CD8-positive, alpha-beta memory T cell (primary cell): ENCODE measurements around the gene DCLK2. TPM values are rescaled to one million over a fixed set of nuclear protein-coding genes. Genes with fewer than 3 reads are reported as not detected.
A peak's percentile ranks its signal among the peaks of the same experiment; 100 is the strongest.

Experiments
- CTCF ChIA-PET: fragments of 350-600 bp; sonication (Branson Sonifier 250); formaldehyde crosslinking; loops from one replicate; lab custom pipeline; 2021; ENCODE audit warnings: antibody characterized with exemption; lab: Charles Lee
- POLR2A ChIA-PET: fragments of 350-600 bp; sonication (Branson Sonifier 250); formaldehyde crosslinking; loops from one replicate; lab custom pipeline; 2021; ENCODE audit warnings: antibody characterized with exemption; lab: Charles Lee
- DNase-seq, 5 donors: peaks; one replicate each; pipeline versions ENCODE4 v3.0.0 to v3.0.0-alpha.2; 2020 to 2022; ENCODE audit warnings: mixed read lengths in 1 of 5
- H3K27ac ChIP-seq: one replicate; pipeline ENCODE4 v1.7.0; 2013; ENCODE audit warnings: low read depth, mild to moderate bottlenecking, low read length, moderate library complexity
- H3K27me3 ChIP-seq: 2 replicates; pipeline ENCODE4 v1.7.0; 2013; ENCODE audit warnings: low read length, mild to moderate bottlenecking; ENCODE audit not compliant: insufficient read depth, poor library complexity, severe bottlenecking
- H3K36me3 ChIP-seq: 2 replicates; pipeline ENCODE4 v1.7.0; 2013; ENCODE audit warnings: mild to moderate bottlenecking, low read length, moderate library complexity; ENCODE audit not compliant: insufficient read depth
- H3K4me1 ChIP-seq: 2 replicates; pipeline ENCODE4 v1.7.0; 2013; ENCODE audit warnings: mild to moderate bottlenecking, low read length, moderate library complexity; ENCODE audit not compliant: insufficient read depth
- H3K4me3 ChIP-seq: 2 replicates; pipeline ENCODE4 v1.7.0; 2013; ENCODE audit warnings: mild to moderate bottlenecking, low read length
- H3K9me3 ChIP-seq: 2 replicates; pipeline ENCODE4 v1.7.0; 2013; ENCODE audit warnings: mild to moderate bottlenecking, low read length
- H3K27ac Mint-ChIP-seq, 8 donors: one replicate each; pipeline ENCODE4 v1.8.0; 2020 to 2021; ENCODE audit warnings: mixed read lengths in 8 of 8, mild to moderate bottlenecking in 6 of 8, inconsistent platforms in 3 of 8, moderate library complexity in 3 of 8
- H3K27me3 Mint-ChIP-seq, 2 donors: one replicate each; pipeline ENCODE4 v1.8.0; 2020 to 2021; ENCODE audit warnings: mixed read lengths in 2 of 2, mild to moderate bottlenecking in 1 of 2, moderate library complexity in 1 of 2
- H3K36me3 Mint-ChIP-seq, 3 donors: one replicate each; pipeline ENCODE4 v1.8.0; 2020 to 2021; ENCODE audit warnings: mixed read lengths in 3 of 3, inconsistent platforms in 1 of 3, mild to moderate bottlenecking in 1 of 3
- H3K4me1 Mint-ChIP-seq, 3 donors: one replicate each; pipeline ENCODE4 v1.8.0; 2020 to 2021; ENCODE audit warnings: mixed read lengths in 3 of 3, inconsistent platforms in 1 of 3, mild to moderate bottlenecking in 1 of 3
- H3K4me3 Mint-ChIP-seq, 7 donors: one replicate each; pipeline ENCODE4 v1.8.0; 2020 to 2021; ENCODE audit warnings: mixed read lengths in 7 of 7, mild to moderate bottlenecking in 6 of 7, moderate library complexity in 4 of 7, inconsistent platforms in 2 of 7
- H3K9me3 Mint-ChIP-seq, 5 donors: one replicate each; pipeline ENCODE4 v1.8.0; 2020 to 2022; ENCODE audit warnings: mixed read lengths in 5 of 5, mild to moderate bottlenecking in 3 of 5, moderate library complexity in 2 of 5, inconsistent platforms in 1 of 5
- polyA plus RNA-seq: library from polyadenylated mRNA; unstranded; fragments of 300-500 nt; fragmentation: Illumina TruSeq; gene quantifications from one replicate; pipeline ENCODE4 v1.2.3, GENCODE V29; 2021
- total RNA-seq, 2 experiments: library from RNA; stranded (reverse); gene quantifications; one replicate each; pipeline ENCODE4 v1.2.3, GENCODE V29; 2021

Gene DCLK2
- total and polyA plus RNA-seq, 3 experiments from 2014 or later = not detected

DNA sequence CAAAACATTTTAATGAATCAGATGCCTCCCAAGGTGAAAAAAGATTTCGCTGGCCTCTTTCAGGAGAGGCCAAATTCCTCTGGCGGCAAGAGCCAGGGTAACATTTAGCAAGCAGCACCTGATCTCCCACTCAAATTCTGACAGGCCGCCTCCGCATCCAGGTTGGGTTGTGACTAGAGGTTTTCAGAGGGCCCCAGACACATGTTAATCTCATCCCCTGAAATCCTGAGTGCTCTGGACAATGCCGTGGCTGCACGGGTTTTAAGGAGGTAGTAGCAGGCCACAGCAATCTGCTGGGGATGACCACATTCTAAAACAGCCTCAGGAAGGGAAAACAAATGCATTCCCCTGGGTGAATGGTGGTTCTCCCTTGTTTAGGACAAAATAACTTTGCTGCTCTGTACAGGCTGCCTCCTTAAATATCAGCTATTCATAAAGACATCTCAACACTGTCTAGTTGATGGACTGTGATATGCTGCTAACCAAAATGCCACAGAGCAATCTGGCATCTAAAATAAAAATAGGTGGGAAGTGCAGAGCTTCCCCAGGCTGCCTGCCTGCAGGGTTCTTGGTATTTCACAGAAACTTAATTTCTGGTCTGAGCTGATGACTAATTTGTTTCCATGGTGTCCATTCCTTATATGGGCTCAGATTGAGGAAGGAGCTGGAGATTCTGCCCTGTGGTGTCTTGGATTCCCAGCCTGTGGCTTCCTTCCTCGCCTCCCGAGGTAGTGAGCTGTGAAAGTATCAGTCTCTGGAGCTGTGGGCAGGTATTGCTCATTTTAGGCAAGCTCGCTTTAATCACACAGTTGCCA is 202.0 kb downstream of the DCLK2 start:
- H3K36me3 Mint-ChIP-seq = peaks cover 54 to 94% (median 67%) of the 10 kb centered on the region in 3 donors
- H3K9me3 ChIP-seq = no peaks in the 10 kb centered on the region
- H3K4me1 ChIP-seq = no peaks in the 10 kb centered on the region
- POLR2A ChIA-PET = no interaction called here
- H3K27ac ChIP-seq = no peak overlapping the region
- no peak overlapping the region for H3K27ac Mint-ChIP-seq
- no peaks in the 10 kb centered on the region for H3K27me3 Mint-ChIP-seq
- H3K4me3 Mint-ChIP-seq = no peak overlapping the region
- peaks cover 5% of the 10 kb centered on the region for H3K36me3 ChIP-seq
- DNase-seq = no peak
- peaks cover 0 to 1% (median 0%) of the 10 kb centered on the region in 3 donors for H3K4me1 Mint-ChIP-seq
- CTCF ChIA-PET = interaction anchor here (2.0 kb wide), 1 partner anchor 15 kb away, joined by 4 read pairs; no protein-coding TSS in a partner anchor
- peaks cover 0 to 9% (median 7%) of the 10 kb centered on the region in 5 donors for H3K9me3 Mint-ChIP-seq
- no peak overlapping the region for H3K4me3 ChIP-seq
- no peaks in the 10 kb centered on the region for H3K27me3 ChIP-seq

DNA sequence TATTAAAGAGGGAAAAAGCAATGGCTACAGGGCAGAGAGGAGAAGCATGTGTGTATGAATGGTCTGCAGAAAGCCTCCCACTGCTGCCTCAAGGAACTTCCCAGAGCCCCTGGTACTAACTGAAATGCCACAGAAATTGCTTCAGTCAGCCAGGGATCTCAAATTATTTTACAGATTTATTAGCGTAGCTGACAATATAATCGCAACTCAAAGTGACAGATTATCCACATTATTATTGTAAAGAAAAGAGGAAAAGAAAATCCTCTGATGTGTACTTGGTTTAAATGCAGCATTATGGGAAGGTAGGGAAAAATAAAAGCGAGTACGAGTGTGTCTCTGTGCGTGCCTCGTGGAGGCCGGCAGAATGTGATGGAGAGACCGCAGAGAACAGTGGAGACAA is 202.7 kb downstream of the DCLK2 start:
- H3K36me3 ChIP-seq = peaks cover 5% of the 10 kb centered on the region
- H3K4me3 Mint-ChIP-seq = no peak overlapping the region
- no peaks in the 10 kb centered on the region for H3K9me3 ChIP-seq
- ChIA-PET CTCF (interaction anchor here (2.0 kb wide), 1 partner anchor 14 kb away, joined by 4 read pairs; no protein-coding TSS in a partner anchor), POLR2A (no interaction called here)
- H3K9me3 Mint-ChIP-seq = peaks cover 0 to 9% (median 7%) of the 10 kb centered on the region in 5 donors
- H3K27ac Mint-ChIP-seq = no peak overlapping the region
- no peaks in the 10 kb centered on the region for H3K4me1 ChIP-seq
- peaks cover 0 to 1% (median 0%) of the 10 kb centered on the region in 3 donors for H3K4me1 Mint-ChIP-seq
- H3K27me3 ChIP-seq = no peaks in the 10 kb centered on the region
- H3K27ac ChIP-seq = no peak overlapping the region
- no peak for DNase-seq
- H3K36me3 Mint-ChIP-seq = peaks cover 54 to 93% (median 60%) of the 10 kb centered on the region in 3 donors
- H3K4me3 ChIP-seq = no peak overlapping the region
- no peaks in the 10 kb centered on the region for H3K27me3 Mint-ChIP-seq

DNA sequence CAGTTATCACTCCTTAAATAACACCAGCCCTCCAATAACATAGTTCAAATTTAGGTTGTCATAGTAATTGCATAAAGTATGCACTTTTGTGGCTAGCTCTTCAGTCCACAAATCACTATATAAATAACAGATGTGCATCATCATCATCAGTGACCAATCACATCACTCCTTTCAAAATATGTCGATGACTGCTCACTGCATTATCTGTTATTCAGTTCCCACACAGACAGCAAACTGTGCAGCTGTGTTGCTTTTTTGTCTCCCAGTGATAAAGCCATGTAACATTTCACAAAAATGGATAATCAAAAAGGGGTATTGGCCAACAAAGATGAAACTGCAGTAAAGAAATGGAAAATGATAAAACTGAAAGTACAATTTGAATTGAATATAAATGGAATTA is 205.4 kb downstream of the DCLK2 start:
- POLR2A ChIA-PET = no interaction called here
- H3K9me3 ChIP-seq = no peaks in the 10 kb centered on the region
- no peak overlapping the region for H3K4me3 ChIP-seq
- Mint-ChIP-seq H3K9me3 (peaks cover 0 to 3% (median 0%) of the 10 kb centered on the region in 5 donors), H3K27me3 (no peaks in the 10 kb centered on the region), H3K4me3 (no peak overlapping the region), H3K4me1 (peaks cover 0 to 4% (median 2%) of the 10 kb centered on the region in 3 donors), H3K27ac (peak overlapping the region in 1 of 8 donors; percentile 58), H3K36me3 (peaks cover 38 to 86% (median 40%) of the 10 kb centered on the region in 3 donors)
- CTCF ChIA-PET = no interaction called here
- no peak for DNase-seq
- H3K4me1 ChIP-seq = no peaks in the 10 kb centered on the region
- peaks cover 5% of the 10 kb centered on the region for H3K36me3 ChIP-seq
- no peaks in the 10 kb centered on the region for H3K27me3 ChIP-seq
- no peak overlapping the region for H3K27ac ChIP-seq

DNA sequence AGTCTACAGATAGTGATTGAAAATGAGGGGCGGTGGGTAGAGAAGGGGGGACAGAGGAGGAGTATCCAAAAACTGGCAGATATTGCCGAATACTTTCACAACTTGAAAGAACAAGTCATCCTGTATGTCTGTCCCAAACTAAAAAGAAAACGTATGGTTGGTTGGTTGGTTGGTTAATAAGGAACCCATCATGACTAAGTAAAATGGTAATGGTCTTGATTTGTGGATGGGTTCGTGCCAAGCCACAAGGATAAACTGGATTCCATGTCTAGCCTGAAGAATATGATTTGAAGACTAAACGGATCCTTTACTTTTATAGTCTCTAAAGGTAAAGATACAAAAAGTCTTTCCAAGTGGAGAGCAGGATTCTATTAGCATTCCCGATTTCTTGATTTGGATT is 208.4 kb downstream of the DCLK2 start:
- Mint-ChIP-seq H3K27me3 (no peaks in the 10 kb centered on the region), H3K4me1 (peaks cover 0 to 4% (median 2%) of the 10 kb centered on the region in 3 donors), H3K4me3 (no peak overlapping the region), H3K27ac (no peak overlapping the region), H3K36me3 (peaks cover 8 to 57% (median 20%) of the 10 kb centered on the region in 3 donors), H3K9me3 (no peaks in the 10 kb centered on the region)
- H3K27ac ChIP-seq = no peak overlapping the region
- H3K4me3 ChIP-seq = no peak overlapping the region
- POLR2A ChIA-PET = no interaction called here
- no peaks in the 10 kb centered on the region for H3K9me3 ChIP-seq
- no peak for DNase-seq
- H3K36me3 ChIP-seq = peaks cover 5% of the 10 kb centered on the region
- CTCF ChIA-PET = no interaction called here
- H3K4me1 ChIP-seq = no peaks in the 10 kb centered on the region
- no peaks in the 10 kb centered on the region for H3K27me3 ChIP-seq

DNA sequence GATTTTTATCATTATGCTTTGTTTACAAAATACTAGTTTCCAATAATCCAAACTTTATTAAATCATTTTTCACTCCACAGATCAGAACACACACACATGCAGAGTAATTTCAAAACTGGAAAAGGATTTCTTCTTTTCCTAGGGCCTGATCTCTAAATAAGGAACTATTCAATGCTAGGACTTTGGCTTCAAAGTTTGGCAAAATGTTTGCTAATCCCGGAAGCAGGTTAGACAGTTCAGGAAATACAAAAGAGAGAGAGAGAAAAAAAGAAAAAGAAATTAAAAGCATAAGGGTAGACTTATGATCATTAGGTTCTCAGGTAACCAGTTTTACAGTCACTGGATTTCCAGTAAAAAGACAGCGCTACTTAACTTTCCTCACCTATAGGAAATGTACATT is 211.0 kb downstream of the DCLK2 start:
- Mint-ChIP-seq H3K9me3 (peaks cover 0 to 5% (median 0%) of the 10 kb centered on the region in 5 donors), H3K4me3 (no peak overlapping the region)
- CTCF ChIA-PET = no interaction called here

DNA sequence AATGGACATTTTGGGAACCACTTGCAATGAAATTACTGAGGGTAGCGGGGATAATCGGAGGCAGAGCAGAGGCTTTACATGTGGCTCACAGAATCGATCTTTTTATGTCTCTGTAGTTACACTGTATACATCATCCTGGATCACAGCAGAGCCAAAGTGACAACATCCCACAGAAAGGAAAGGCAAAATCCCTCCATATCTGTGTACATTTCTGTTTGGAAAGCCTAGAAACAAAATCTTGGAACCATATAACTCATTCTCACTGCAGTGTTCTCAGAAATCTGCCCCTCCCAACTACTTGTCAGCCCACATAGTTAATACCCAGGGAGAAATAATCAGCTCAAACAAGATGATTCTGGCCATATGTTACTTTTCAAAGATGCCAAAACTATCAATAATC is 211.6 kb downstream of the DCLK2 start:
- H3K9me3 Mint-ChIP-seq = peaks cover 0 to 5% (median 0%) of the 10 kb centered on the region in 5 donors
- DNase-seq = no peak
- CTCF ChIA-PET = no interaction called here
- Histone ChIP-seq H3K4me3 (no peak overlapping the region), H3K4me1 (no peaks in the 10 kb centered on the region), H3K27ac (no peak overlapping the region), H3K9me3 (no peaks in the 10 kb centered on the region), H3K27me3 (no peaks in the 10 kb centered on the region), H3K36me3 (no peaks in the 10 kb centered on the region)
- POLR2A ChIA-PET = no interaction called here
- H3K27me3 Mint-ChIP-seq = no peaks in the 10 kb centered on the region
- peaks cover 0 to 4% (median 2%) of the 10 kb centered on the region in 3 donors for H3K4me1 Mint-ChIP-seq
- H3K27ac Mint-ChIP-seq = peak overlapping the region in 1 of 8 donors; percentile 2
- no peak overlapping the region for H3K4me3 Mint-ChIP-seq
- H3K36me3 Mint-ChIP-seq = peaks cover 13 to 36% (median 16%) of the 10 kb centered on the region in 3 donors

More for the DNA sequence above, 211.0 kb downstream of the DCLK2 start:
- DNase-seq = no peak
- no peaks in the 10 kb centered on the region for H3K9me3 ChIP-seq
- POLR2A ChIA-PET = no interaction called here
- no peaks in the 10 kb centered on the region for H3K4me1 ChIP-seq
- Mint-ChIP-seq H3K4me1 (peaks cover 0 to 4% (median 2%) of the 10 kb centered on the region in 3 donors), H3K27me3 (no peaks in the 10 kb centered on the region), H3K27ac (peak overlapping the region in 1 of 8 donors; percentile 1), H3K36me3 (peaks cover 15 to 38% (median 16%) of the 10 kb centered on the region in 3 donors)
- no peak overlapping the region for H3K27ac ChIP-seq
- no peaks in the 10 kb centered on the region for H3K36me3 ChIP-seq
- H3K27me3 ChIP-seq = no peaks in the 10 kb centered on the region
- no peak overlapping the region for H3K4me3 ChIP-seq

DNA sequence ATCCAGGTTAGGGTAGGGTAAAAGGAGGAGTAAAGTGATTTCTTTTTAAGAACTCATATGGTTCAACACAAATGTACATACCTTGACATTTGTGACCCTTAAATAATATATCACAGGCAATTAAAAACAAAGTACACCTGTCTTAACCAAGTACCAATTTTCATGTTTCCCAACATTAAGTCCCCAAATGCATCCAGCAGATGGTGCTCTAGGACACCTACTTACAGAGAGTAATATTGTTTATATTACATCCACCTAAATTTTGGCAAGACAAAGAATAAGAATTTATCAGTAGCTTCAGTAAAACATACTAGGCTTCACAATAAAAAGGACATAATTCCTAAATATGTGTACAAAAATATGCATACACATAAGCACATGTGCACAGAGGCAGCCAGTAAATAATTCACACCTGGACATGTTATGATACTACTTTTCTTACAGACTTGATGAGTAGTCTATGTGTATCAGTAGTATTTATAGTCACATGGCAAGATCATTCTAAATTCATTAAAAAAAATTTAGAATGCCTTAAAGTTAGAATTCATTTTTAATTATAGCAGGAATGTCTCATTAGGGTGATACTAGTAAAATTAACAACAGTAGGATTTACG is 219.7 kb downstream of the DCLK2 start:
- no peaks in the 10 kb centered on the region for H3K27me3 ChIP-seq
- H3K27ac Mint-ChIP-seq = no peak overlapping the region
- H3K4me3 Mint-ChIP-seq = no peak overlapping the region
- no peaks in the 10 kb centered on the region for H3K9me3 Mint-ChIP-seq
- no peaks in the 10 kb centered on the region for H3K9me3 ChIP-seq
- H3K4me1 ChIP-seq = no peaks in the 10 kb centered on the region
- ChIA-PET CTCF (interaction anchor here (0.8 to 4.7 kb wide), 2 partner anchors 19 to 569 kb away, joined by 4 to 18 read pairs; no protein-coding TSS in a partner anchor), POLR2A (no interaction called here)
- no peak overlapping the region for H3K4me3 ChIP-seq
- peaks cover 5 to 11% (median 5%) of the 10 kb centered on the region in 3 donors for H3K36me3 Mint-ChIP-seq
- H3K27me3 Mint-ChIP-seq = no peaks in the 10 kb centered on the region
- H3K27ac ChIP-seq = no peak overlapping the region
- no peak for DNase-seq
- H3K4me1 Mint-ChIP-seq = peaks cover 0 to 3% (median 0%) of the 10 kb centered on the region in 3 donors
- no peaks in the 10 kb centered on the region for H3K36me3 ChIP-seq

DNA sequence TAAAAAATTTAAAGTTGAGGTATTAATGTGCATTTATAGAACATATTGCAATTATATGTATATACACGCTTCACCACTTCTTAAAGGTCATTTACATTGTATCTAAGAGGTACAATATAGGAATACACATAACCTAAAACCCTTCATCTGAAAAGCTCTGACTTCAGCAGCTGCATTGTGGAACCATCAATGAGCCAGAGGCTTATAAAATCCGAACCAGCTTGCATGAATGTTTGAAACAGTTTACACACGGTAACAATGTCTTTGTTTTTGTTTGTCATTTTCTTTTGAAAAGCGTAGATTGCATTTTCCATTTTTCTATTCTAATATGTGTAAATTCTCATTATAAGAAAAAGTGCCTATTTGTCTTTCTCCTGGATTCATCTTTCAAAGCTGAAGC is 221.6 kb downstream of the DCLK2 start:
- Histone ChIP-seq H3K4me1 (no peaks in the 10 kb centered on the region), H3K4me3 (no peak overlapping the region), H3K27me3 (no peaks in the 10 kb centered on the region), H3K36me3 (no peaks in the 10 kb centered on the region), H3K27ac (no peak overlapping the region), H3K9me3 (no peaks in the 10 kb centered on the region)
- no peaks in the 10 kb centered on the region for H3K27me3 Mint-ChIP-seq
- peaks cover 0 to 12% (median 7%) of the 10 kb centered on the region in 3 donors for H3K36me3 Mint-ChIP-seq
- H3K9me3 Mint-ChIP-seq = no peaks in the 10 kb centered on the region
- no peak overlapping the region for H3K27ac Mint-ChIP-seq
- H3K4me1 Mint-ChIP-seq = peaks cover 0 to 3% (median 0%) of the 10 kb centered on the region in 3 donors
- POLR2A ChIA-PET = no interaction called here
- CTCF ChIA-PET = interaction anchor here (4.7 kb wide), 1 partner anchor 568 kb away, joined by 18 read pairs; no protein-coding TSS in a partner anchor
- no peak for DNase-seq
- H3K4me3 Mint-ChIP-seq = no peak overlapping the region
